GM12878 (cell line): ENCODE measurements around the gene ITPKB. TPM values are rescaled to one million over a fixed set of nuclear protein-coding genes. Genes with fewer than 3 reads are reported as not detected.

ENCODE experiments used
- ATAC-seq: fragments of 200-7000 bp; cut with Tn5 transposase; 3 replicates; pipeline ENCODE4 v1.9.1; 2020; ENCODE audit warnings: mild to moderate bottlenecking, moderate library complexity
- BruUV-seq: library from RNA; stranded (reverse); fragments of 400-500 nt; replicated peaks from 2 replicates; lab custom pipeline; 2021; lab: Mats Ljungman, UMichigan
- CTCF ChIA-PET: fragments of 300-600 bp; sonication (Branson Sonifier 250); formaldehyde crosslinking; extraction: SDS; loops from one replicate; lab custom pipeline; 2021; ENCODE audit warnings: inconsistent platforms; lab: Yijun Ruan, JAX
- POLR2A ChIA-PET: fragments of 350-600 bp; formaldehyde crosslinking; extraction: SDS; loops from one replicate; lab custom pipeline; 2021; ENCODE audit warnings: inconsistent platforms; lab: Charles Lee
- RAD21 ChIA-PET: fragments of 300-600 bp; sonication (Branson Sonifier 250); formaldehyde crosslinking; loops from one replicate; lab custom pipeline; 2023; ENCODE audit warnings: antibody characterized with exemption; ENCODE audit not compliant: unreplicated experiment; lab: Charles Lee
- SMC1A ChIA-PET: fragments of 300-600 bp; sonication (Branson Sonifier 250); formaldehyde crosslinking; loops from one replicate; lab custom pipeline; 2023; ENCODE audit not compliant: unreplicated experiment, uncharacterized antibody; lab: Charles Lee
- DNase-seq: peaks from one replicate; pipeline ENCODE4 v3.0.0-alpha.2; 2011; ENCODE audit warnings: low read depth, low spot score
- FAIRE-seq: peaks from 3 replicates; lab custom pipeline; 2011; peaks lifted over from hg19 to GRCh38; lab: Jason Lieb, UNC
- H2AFZ ChIP-seq: 2 replicates; pipeline ENCODE4 v1.6.0; 2011; ENCODE audit warnings: low read depth, low read length, control low read depth; ENCODE audit not compliant: control insufficient read depth
- H3K27ac ChIP-seq: 2 replicates; pipeline ENCODE4 v1.5.1; 2011; ENCODE audit warnings: control low read depth; ENCODE audit not compliant: control insufficient read depth, insufficient read depth
- H3K27me3 ChIP-seq, 2 experiments: replicated peaks in 1 of 2; 2 replicates each; pipeline versions ENCODE4 v1.6.0 to v1.6.1; 2011; ENCODE audit warnings: low read length in 1 of 2; ENCODE audit not compliant: control insufficient read depth in 2 of 2, insufficient read depth in 2 of 2
- H3K36me3 ChIP-seq, 2 experiments: 2 replicates each; pipeline ENCODE4 v1.5.1; 2011; ENCODE audit warnings: low read length in 1 of 2; ENCODE audit not compliant: control insufficient read depth in 2 of 2, insufficient read depth in 2 of 2
- H3K4me1 ChIP-seq: 2 replicates; pipeline ENCODE4 v1.6.1; 2011; ENCODE audit warnings: mild to moderate bottlenecking, low read length, moderate library complexity, mixed read lengths; ENCODE audit not compliant: control insufficient read depth, insufficient read depth
- H3K4me2 ChIP-seq: 2 replicates; pipeline ENCODE4 v1.6.0; 2011; ENCODE audit warnings: control low read depth; ENCODE audit not compliant: control insufficient read depth, insufficient read depth
- H3K4me3 ChIP-seq: fragments of 200-600 bp; sonication (generic); 2 replicates; pipeline ENCODE4 v1.5.1; 2016
- H3K79me2 ChIP-seq: 2 replicates; pipeline ENCODE4 v1.6.0; 2011; ENCODE audit warnings: low read length; ENCODE audit not compliant: control insufficient read depth, insufficient read depth
- H3K9ac ChIP-seq: 2 replicates; pipeline ENCODE4 v1.8.0; 2011; ENCODE audit warnings: low read length, control low read depth, mixed read lengths; ENCODE audit not compliant: control insufficient read depth, insufficient read depth
- H3K9me3 ChIP-seq: replicated peaks from 3 replicates; pipeline ENCODE4 v1.5.1; 2011; ENCODE audit warnings: mild to moderate bottlenecking, low read length; ENCODE audit not compliant: control insufficient read depth, insufficient read depth
- H4K20me1 ChIP-seq: 2 replicates; pipeline ENCODE4 v1.6.0; 2011; ENCODE audit not compliant: control insufficient read depth, insufficient read depth
- EED ChIP-seq: sonication (generic); IDR thresholded peaks from 2 replicates; pipeline ENCODE4 v1.6.1; 2016; ENCODE audit warnings: antibody characterized with exemption, low read depth
- MLLT1 ChIP-seq: fragments of 450-650 bp; IDR thresholded peaks from 2 replicates; pipeline ENCODE4 v1.6.1; 2016; ENCODE audit warnings: mild to moderate bottlenecking
- RUNX3 ChIP-seq: IDR thresholded peaks from 2 replicates; pipeline ENCODE4 v1.6.1; 2012; ENCODE audit warnings: low read length, inconsistent platforms
- WGBS: methylation state at CpG from one replicate; pipeline ENCODE4 v1.1.6; 2016; ENCODE audit warnings: low lambda C conversion rate; ENCODE audit not compliant: insufficient replicate concordance, insufficient coverage; ENCODE audit errors: missing lambda C conversion rate; 5-methylcytosine and 5-hydroxymethylcytosine counted together
- in situ Hi-C: fragments of 300-500 bp; cut with MboI; formaldehyde crosslinking; loops from 9 replicates; pipeline ENCODE4 v1.14.3; 2018; ENCODE audit warnings: mixed read lengths
- intact Hi-C: fragments of 100-400 bp; cut with micrococcal nuclease; formaldehyde crosslinking; loops from one replicate; pipeline ENCODE4 v1.14.2; 2022; ENCODE audit not compliant: unreplicated experiment
- polyA plus RNA-seq, 11 experiments: library from polyadenylated mRNA; depleted of rRNA in 4 of 11; unstranded in 6 of 11; stranded (reverse) in 5 of 11; fragments of >200 nt; fragmentation: Nextera tagmentation in 4 of 11; fragmentation: Illumina TruSeq in 1 of 11; extraction: Ambion mirVana in 4 of 11; extraction: Trizol in 1 of 11; gene quantifications; 1 replicate in 1 of 11; 2 replicates in 10 of 11; pipeline versions ENCODE4 v1.2.1 to v1.2.3, GENCODE V29; 2011 to 2016; ENCODE audit warnings: inconsistent platforms in 2 of 11, missing spikeins in 2 of 11, low read depth in 1 of 11
- total RNA-seq, 4 experiments: library from RNA; depleted of rRNA in 3 of 4; stranded (reverse); fragments of >200 nt in 3 of 4; fragmentation: Illumina TruSeq in 1 of 4; extraction: Trizol in 1 of 4; gene quantifications; 2 replicates each; pipeline versions ENCODE4 v1.2.1 to v1.2.3, GENCODE V29; 2013 to 2021

The ITPKB gene
- total and polyA plus RNA-seq, 10 of the 15 experiments (the other 5 are each of a cell fraction or from before 2014, with no cell fraction given), result 1.3 to 38.7 (median 12.9) TPM

GRCh38 chr1:226736001-226736907 is 2.8 kb downstream of the ITPKB start:
- WGBS, result 85% methylated on average over 39 of the region's 39 CpGs
- no peaks in the 10 kb centered on the region for H3K9me3 ChIP-seq
- H3K27me3 ChIP-seq, result no peaks in the 10 kb centered on the region
- DNase-seq (no peak), FAIRE-seq (no peak), ATAC-seq (no peak)
- TF ChIP-seq MLLT1 (peak; percentile 76), EED (0 out of 2 replicates have a peak, but pooled peaks have one; percentile 10), RUNX3 (no peak)
- peaks cover 78% of the 10 kb centered on the region for H3K79me2 ChIP-seq
- ChIA-PET SMC1A (interaction anchor here (0.7 to 1.0 kb wide), 2 partner anchors 33 to 56 kb away, joined by 3 read pairs; no protein-coding TSS in a partner anchor), RAD21 (interaction anchor here (1.0 to 2.1 kb wide), 7 partner anchors 10 to 94 kb away, joined by 3 to 6 read pairs (median 3); no protein-coding TSS in a partner anchor), POLR2A (interaction anchor here (1.2 to 1.8 kb wide), 3 partner anchors 33 to 90 kb away, joined by 3 to 7 read pairs (median 5); no protein-coding TSS in a partner anchor), CTCF (interaction anchor here (1.1 to 1.6 kb wide), 2 partner anchors 12 to 102 kb away, joined by 3 read pairs; no protein-coding TSS in a partner anchor)
- intact Hi-C loops (loop anchor here (2.0 to 10.0 kb wide), 2 partner anchors 73 to 331 kb away; partner anchors contain the start of gene PARP1), in situ Hi-C loops (loop anchor here (10.0 kb wide), 1 partner anchor 89 kb away; no protein-coding TSS in a partner anchor)
- H3K27ac ChIP-seq, result peak overlapping the region; percentile 28; the same call in 1 of the 2 replicates
- H2AFZ ChIP-seq, result no peak overlapping the region
- peaks cover 35% of the 10 kb centered on the region for H3K4me1 ChIP-seq
- BruUV-seq, result no TSS peak
- H3K4me2 ChIP-seq, result peak overlapping the region; percentile 94
- H4K20me1 ChIP-seq, result no peaks in the 10 kb centered on the region; the same call in 1 of the 2 replicates
- H3K9ac ChIP-seq, result peak overlapping the region; percentile 81; the same call in 1 of the 2 replicates
- H3K4me3 ChIP-seq, result peak overlapping the region; percentile 98
- H3K36me3 ChIP-seq, result peaks cover 0 to 22% of the 10 kb centered on the region in 2 experiments; a peak in 3 of 4 replicates
